Skeletal muscle cell (primary cell): ENCODE measurements around the gene MSL3.

Experiments
- DNase-seq: peaks from one replicate; pipeline ENCODE4 v3.0.0-alpha.2; 2010; ENCODE audit warnings: low read depth
- H3K4me3 ChIP-seq: 2 replicates; pipeline ENCODE4 v1.5.1; 2011; ENCODE audit warnings: low read depth, mild to moderate bottlenecking, control low read depth, low read length, moderate library complexity

MSL3 gene

GRCh38 chrX:11793734-11794133 is 35.7 kb downstream of the MSL3 start:
- DNase-seq = no peak
- no peak overlapping the region for H3K4me3 ChIP-seq

- no peak for DNase-seq
Measured at GRCh38 chrX:11813341-11813740, 55.3 kb downstream of the MSL3 start.

More at GRCh38 chrX:11813341-11813740, 55.3 kb downstream of the MSL3 start:
- no peak overlapping the region for H3K4me3 ChIP-seq
